ENCODE results near the gene NECTIN1.

DNA sequence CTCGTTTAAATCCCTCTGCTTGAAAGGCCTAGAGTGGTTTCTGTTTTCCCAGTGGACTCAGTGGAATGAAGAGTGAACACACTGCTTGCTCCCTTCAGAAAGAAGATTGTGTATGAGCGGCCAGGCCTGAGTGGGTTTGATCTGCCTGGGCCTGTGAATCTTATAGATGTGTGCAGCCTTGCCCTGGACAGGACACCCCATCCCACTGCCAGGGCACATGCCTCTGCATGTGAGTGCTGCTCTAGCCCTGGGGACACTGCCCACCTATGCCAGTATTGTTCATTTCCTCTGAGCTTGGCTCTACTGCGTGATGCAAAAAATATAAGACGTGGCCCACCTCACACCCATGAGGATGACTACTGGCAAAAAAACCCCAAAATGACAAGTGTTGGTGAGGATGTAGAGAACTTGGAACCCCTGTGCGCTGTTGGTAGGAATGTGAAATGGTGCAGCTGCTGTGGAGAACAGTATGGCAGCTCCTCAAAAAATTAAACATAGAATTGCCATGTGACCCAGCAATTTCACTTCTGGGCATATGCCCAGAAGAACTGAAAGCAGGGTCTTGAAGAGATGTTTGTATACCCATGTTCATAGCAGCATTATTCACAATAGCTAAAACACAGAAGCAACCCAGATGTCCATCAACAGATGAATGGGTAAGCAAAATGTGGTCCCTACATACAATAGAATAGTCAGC is 27.3 kb upstream of the NECTIN1 start:
- TF ChIP-seq, protein P1, sequence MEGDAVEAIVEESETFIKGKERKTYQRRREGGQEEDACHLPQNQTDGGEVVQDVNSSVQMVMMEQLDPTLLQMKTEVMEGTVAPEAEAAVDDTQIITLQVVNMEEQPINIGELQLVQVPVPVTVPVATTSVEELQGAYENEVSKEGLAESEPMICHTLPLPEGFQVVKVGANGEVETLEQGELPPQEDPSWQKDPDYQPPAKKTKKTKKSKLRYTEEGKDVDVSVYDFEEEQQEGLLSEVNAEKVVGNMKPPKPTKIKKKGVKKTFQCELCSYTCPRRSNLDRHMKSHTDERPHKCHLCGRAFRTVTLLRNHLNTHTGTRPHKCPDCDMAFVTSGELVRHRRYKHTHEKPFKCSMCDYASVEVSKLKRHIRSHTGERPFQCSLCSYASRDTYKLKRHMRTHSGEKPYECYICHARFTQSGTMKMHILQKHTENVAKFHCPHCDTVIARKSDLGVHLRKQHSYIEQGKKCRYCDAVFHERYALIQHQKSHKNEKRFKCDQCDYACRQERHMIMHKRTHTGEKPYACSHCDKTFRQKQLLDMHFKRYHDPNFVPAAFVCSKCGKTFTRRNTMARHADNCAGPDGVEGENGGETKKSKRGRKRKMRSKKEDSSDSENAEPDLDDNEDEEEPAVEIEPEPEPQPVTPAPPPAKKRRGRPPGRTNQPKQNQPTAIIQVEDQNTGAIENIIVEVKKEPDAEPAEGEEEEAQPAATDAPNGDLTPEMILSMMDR (IDR thresholded peaks at IDR 0.05): no peak
- TF ChIP-seq EZH2phosphoT487 (IDR thresholded peaks at IDR 0.05) (no peak), EZH2 (IDR thresholded peaks at IDR 0.05) (no peak)

All from neural progenitor cell (in vitro differentiated cells).